Measurements from ENCODE around the gene CELA3B. TPM values are rescaled to one million over a fixed set of nuclear protein-coding genes. Genes with fewer than 3 reads are reported as not detected.

CELA3B gene
- total and polyA plus RNA-seq, 2 of the 13 experiments (the other 11 are each of a cell fraction or from before 2014, with no cell fraction given), result 0.34 TPM; not detected in 1

GRCh38 chr1:21931171-21932093 is 45.4 kb upstream of the CELA3B start (continued):
- peak; percentile 63; the same call in 1 of the 2 replicates for TF ChIP-seq DPF2 (CRISPR knock-in tag; IDR thresholded peaks at IDR 0.05; ENCODE audit: borderline replicate concordance, low read depth)
- TF ChIP-seq HOXA9 (CRISPR knock-in tag; IDR thresholded peaks at IDR 0.05; ENCODE audit: borderline replicate concordance), result no peak
- 0 out of 2 replicates have a peak, but pooled peaks have one; percentile 78 for TF ChIP-seq ZNF136 (CRISPR knock-in tag; IDR thresholded peaks at IDR 0.05; ENCODE audit: low read depth)
- no peak for TF ChIP-seq ZNF234 (CRISPR knock-in tag; conservative IDR thresholded peaks at IDR 0.05)
- TF ChIP-seq ARHGAP35 (CRISPR knock-in tag; IDR thresholded peaks at IDR 0.05; ENCODE audit: borderline replicate concordance), result no peak; the same call in 1 of the 2 replicates
- peak; percentile 66 for TF ChIP-seq HOXA3 (CRISPR knock-in tag; IDR thresholded peaks at IDR 0.05)
- TF ChIP-seq ZSCAN29 (CRISPR knock-in tag; conservative IDR thresholded peaks at IDR 0.05), result peak; percentile 49; the same call in 1 of the 2 replicates
- TF ChIP-seq ATF7 (IDR thresholded peaks at IDR 0.05), result no peak
- TF ChIP-seq ATF7 (CRISPR knock-in tag; IDR thresholded peaks at IDR 0.05), result peak; percentile 82
- no peak for TF ChIP-seq MXD4 (CRISPR knock-in tag; IDR thresholded peaks at IDR 0.05)
- no peak for TF ChIP-seq ZNF776 (CRISPR knock-in tag; IDR thresholded peaks at IDR 0.05)
- no peak for TF ChIP-seq ATF1 (CRISPR knock-in tag; IDR thresholded peaks at IDR 0.05)
- no peak for TF ChIP-seq ZEB1 (IDR thresholded peaks at IDR 0.05; ENCODE audit: insufficient replicate concordance, low read depth)
- no peak for TF ChIP-seq ZNF562 (CRISPR knock-in tag; IDR thresholded peaks at IDR 0.05; ENCODE audit: borderline replicate concordance)
- no peak for TF ChIP-seq ZNF33A (CRISPR knock-in tag; IDR thresholded peaks at IDR 0.05; ENCODE audit: borderline replicate concordance)
- 0 out of 2 replicates have a peak, but pooled peaks have one; percentile 33 for TF ChIP-seq BORCS8-MEF2B (CRISPR knock-in tag; IDR thresholded peaks at IDR 0.05)
- peak; percentile 42; the same call in 1 of the 2 replicates for TF ChIP-seq BRD4 (CRISPR knock-in tag; IDR thresholded peaks at IDR 0.05)
- TF ChIP-seq RFX1 (IDR thresholded peaks at IDR 0.05), result no peak
- peak; percentile 85 for TF ChIP-seq PHF21A (CRISPR knock-in tag; IDR thresholded peaks at IDR 0.05)
- TF ChIP-seq CBX2 (IDR thresholded peaks at IDR 0.05; ENCODE audit: low read depth, low read length), result no peak
- TF ChIP-seq CBX2 (CRISPR knock-in tag; IDR thresholded peaks at IDR 0.05; ENCODE audit: low read depth), result no peak
- TF ChIP-seq TRAFD1 (CRISPR knock-in tag; IDR thresholded peaks at IDR 0.05; ENCODE audit: borderline replicate concordance), result no peak
- TF ChIP-seq RARG (CRISPR knock-in tag; IDR thresholded peaks at IDR 0.05; ENCODE audit: low read depth), result no peak
- TF ChIP-seq ZNF3 (CRISPR knock-in tag; IDR thresholded peaks at IDR 0.05), result no peak
- TF ChIP-seq ZSCAN25 (CRISPR knock-in tag; IDR thresholded peaks at IDR 0.05), result no peak
- TF ChIP-seq ARID2 (CRISPR knock-in tag; IDR thresholded peaks at IDR 0.05; ENCODE audit: borderline replicate concordance), result no peak
- TF ChIP-seq ZHX1 (CRISPR knock-in tag; IDR thresholded peaks at IDR 0.05; ENCODE audit: low read depth), result no peak
- peak; percentile 91 for TF ChIP-seq JUN (CRISPR knock-in tag; IDR thresholded peaks at IDR 0.05)

Data from HepG2 (cell line).